Esophagus squamous epithelium (tissue), 4 donors: ENCODE data around the gene DNER.

Experiments
- POLR2A ChIP-seq, 4 donors: fragments of 450-650 bp; IDR thresholded peaks; one replicate each; pipeline ENCODE4 v1.6.1; 2017; ENCODE audit warnings: antibody characterized with exemption in 4 of 4, mild to moderate bottlenecking in 4 of 4, moderate library complexity in 3 of 4
- TF ChIP-seq, protein P1 (sequence below), 6 experiments: fragments of 450-650 bp in 4 of 6; fragments of 200-600 bp in 2 of 6; sonication (generic) in 2 of 6; IDR thresholded peaks; one replicate each; pipeline ENCODE4 v1.5.1; 2016 to 2019; ENCODE audit warnings: antibody characterized with exemption in 6 of 6, mild to moderate bottlenecking in 4 of 6, moderate library complexity in 4 of 6

DNA sequence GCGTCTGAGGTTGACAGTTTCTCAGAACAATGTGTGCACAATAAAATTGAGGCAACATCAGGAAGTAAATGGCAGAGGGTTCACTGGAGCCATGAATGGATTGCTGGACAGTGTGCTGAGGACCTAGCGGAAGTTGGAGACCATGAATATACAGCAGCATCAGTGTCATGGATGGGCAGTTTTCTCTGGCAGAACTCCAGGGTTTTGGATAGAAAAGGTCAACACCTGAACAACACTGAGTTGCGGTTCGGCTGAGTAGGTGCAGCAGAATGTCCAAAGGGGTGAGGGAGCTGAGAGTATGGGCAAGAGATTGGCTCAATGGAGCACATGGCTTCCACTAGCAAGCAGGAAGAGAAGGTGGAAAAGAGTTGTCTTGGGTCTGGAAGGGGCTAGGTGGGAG lies 73.7 kb downstream of the DNER start:
- TF ChIP-seq, protein P1, sequence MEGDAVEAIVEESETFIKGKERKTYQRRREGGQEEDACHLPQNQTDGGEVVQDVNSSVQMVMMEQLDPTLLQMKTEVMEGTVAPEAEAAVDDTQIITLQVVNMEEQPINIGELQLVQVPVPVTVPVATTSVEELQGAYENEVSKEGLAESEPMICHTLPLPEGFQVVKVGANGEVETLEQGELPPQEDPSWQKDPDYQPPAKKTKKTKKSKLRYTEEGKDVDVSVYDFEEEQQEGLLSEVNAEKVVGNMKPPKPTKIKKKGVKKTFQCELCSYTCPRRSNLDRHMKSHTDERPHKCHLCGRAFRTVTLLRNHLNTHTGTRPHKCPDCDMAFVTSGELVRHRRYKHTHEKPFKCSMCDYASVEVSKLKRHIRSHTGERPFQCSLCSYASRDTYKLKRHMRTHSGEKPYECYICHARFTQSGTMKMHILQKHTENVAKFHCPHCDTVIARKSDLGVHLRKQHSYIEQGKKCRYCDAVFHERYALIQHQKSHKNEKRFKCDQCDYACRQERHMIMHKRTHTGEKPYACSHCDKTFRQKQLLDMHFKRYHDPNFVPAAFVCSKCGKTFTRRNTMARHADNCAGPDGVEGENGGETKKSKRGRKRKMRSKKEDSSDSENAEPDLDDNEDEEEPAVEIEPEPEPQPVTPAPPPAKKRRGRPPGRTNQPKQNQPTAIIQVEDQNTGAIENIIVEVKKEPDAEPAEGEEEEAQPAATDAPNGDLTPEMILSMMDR (IDR thresholded peaks at IDR 0.05) = no peak
- TF ChIP-seq POLR2A (IDR thresholded peaks at IDR 0.05) = no peak
